Skeletal muscle satellite cell (primary cell): ENCODE measurements around the gene RNU1-3.
"Not testable (repeated sequence)": the region's sequence is repeated elsewhere in the genome, so short reads cannot be mapped to it uniquely, and the experiment has no call there.

Experiments
- H3K27me3 ChIP-seq: 2 replicates; pipeline ENCODE4 v1.7.0; 2013; ENCODE audit warnings: low read length; ENCODE audit not compliant: control insufficient read depth, insufficient read depth
- H3K36me3 ChIP-seq: 2 replicates; pipeline ENCODE4 v1.7.0; 2013; ENCODE audit warnings: mild to moderate bottlenecking, control low read depth, low read length; ENCODE audit not compliant: insufficient read depth
- H3K4me1 ChIP-seq: 2 replicates; pipeline ENCODE4 v1.7.0; 2013; ENCODE audit warnings: low read length; ENCODE audit not compliant: control insufficient read depth, insufficient read depth
- H3K4me2 ChIP-seq: 2 replicates; pipeline ENCODE4 v1.7.0; 2013; ENCODE audit warnings: mild to moderate bottlenecking, low read length
- H3K4me3 ChIP-seq: 2 replicates; pipeline ENCODE4 v1.7.0; 2013; ENCODE audit warnings: low read length
- H3K9ac ChIP-seq: 2 replicates; pipeline ENCODE4 v1.7.0; 2013; ENCODE audit warnings: mild to moderate bottlenecking, low read depth, low read length, moderate library complexity
- H3K9me3 ChIP-seq: replicated peaks from 2 replicates; pipeline ENCODE4 v1.7.0; 2013; ENCODE audit warnings: mild to moderate bottlenecking, control low read depth, low read length

Gene RNU1-3

DNA sequence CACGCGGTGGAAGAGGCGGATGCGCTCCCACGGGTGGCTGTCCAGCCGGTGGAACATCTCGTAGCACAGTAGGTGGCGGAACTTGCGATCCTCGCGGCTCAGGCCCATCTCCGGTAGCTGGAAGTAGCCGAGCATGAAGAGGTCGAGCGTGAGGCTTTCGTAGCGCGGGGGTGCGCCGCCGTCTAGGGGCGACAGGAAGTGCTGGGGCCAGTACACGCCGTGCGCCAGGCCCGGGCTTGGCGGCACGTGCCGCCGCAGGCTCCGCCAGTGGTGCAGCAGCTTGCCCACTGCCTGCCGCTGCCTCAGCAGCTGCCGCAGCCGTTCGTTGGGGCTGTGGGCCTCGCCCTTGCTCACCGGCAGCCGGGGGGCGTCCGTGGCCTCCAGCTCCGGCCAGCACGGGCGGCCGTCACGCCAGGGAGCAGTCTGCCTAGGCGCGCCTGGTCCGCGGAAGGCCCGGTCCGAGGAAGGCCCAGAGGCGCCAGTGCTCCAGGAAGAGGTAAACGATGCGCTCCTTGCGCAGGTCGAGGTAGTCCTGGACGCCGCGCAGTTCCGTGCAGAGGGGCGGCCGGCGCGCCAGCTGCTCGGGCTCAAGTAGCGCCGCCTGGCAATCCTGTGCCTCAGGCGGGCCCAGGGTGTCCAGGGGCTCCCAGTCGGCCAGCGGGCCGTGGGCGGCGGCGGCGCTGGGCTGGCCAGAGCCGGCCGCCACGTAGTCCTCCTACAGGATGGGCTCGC is 26.1 kb upstream of the RNU1-3 start:
- not testable (repeated sequence) for H3K36me3 ChIP-seq, H3K4me2 ChIP-seq, H3K27me3 ChIP-seq, H3K4me3 ChIP-seq, H3K9me3 ChIP-seq, H3K4me1 ChIP-seq, H3K9ac ChIP-seq

DNA sequence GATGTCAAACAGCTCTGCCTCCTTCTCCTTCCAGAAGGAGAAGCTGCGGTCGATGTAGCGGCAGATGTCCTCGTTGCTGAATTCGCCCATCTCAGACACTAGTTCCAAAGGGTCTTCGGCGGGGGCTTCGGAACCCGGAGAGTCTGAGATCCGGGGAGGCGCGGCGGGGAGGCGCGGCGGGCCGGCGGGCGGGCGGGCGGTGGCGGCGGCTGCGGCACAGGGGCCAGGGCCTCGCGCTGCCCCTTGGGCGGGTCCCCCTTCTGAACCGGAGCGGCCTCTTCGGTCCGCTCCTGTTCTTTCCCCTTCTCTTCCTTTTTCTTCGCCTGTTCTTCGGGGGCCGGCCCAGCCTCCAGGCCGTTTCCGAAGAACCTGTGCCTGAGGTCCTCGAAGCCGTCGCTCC is 25.5 kb upstream of the RNU1-3 start:
- H3K9me3 ChIP-seq, H3K9ac ChIP-seq, H3K4me1 ChIP-seq, H3K4me3 ChIP-seq, H3K27me3 ChIP-seq, H3K4me2 ChIP-seq, H3K36me3 ChIP-seq: not testable (repeated sequence)

DNA sequence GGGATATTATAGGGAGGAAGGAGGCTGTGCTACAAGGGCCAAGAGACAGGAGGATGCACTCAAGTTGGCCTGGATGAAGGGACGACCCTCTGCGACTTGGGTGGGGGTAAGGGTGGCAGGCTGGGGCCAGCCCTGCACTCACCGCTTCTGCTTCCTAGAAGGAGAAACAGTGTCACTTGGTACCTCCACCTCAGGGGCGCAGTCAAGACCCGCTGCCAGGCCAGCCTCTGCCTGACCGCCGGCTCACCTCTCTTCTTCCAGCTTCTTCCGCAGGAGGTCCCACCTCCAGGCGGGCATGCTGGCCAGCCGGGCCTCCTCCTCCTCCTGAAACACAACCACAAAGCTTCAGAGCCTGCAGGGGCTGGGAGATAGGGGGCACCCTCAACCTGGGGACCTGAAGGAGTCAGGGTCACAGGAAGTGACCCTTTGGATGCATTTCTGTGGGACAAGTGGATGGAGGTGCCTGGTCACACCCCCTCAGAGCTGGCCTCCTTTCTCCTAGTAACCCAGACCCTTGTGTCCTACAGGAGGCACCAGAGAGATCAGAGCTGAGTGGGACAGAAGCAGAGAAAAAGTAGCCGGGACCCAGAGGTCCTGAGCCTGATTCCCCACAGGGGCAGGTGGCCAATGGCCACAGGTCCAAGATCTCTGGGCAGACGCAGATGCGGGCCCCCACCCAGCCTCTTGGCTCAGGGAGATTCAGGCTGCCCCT is 24.4 kb upstream of the RNU1-3 start:
- H3K27me3 ChIP-seq, H3K36me3 ChIP-seq, H3K9ac ChIP-seq, H3K4me2 ChIP-seq, H3K9me3 ChIP-seq, H3K4me3 ChIP-seq, H3K4me1 ChIP-seq: not testable (repeated sequence)

DNA sequence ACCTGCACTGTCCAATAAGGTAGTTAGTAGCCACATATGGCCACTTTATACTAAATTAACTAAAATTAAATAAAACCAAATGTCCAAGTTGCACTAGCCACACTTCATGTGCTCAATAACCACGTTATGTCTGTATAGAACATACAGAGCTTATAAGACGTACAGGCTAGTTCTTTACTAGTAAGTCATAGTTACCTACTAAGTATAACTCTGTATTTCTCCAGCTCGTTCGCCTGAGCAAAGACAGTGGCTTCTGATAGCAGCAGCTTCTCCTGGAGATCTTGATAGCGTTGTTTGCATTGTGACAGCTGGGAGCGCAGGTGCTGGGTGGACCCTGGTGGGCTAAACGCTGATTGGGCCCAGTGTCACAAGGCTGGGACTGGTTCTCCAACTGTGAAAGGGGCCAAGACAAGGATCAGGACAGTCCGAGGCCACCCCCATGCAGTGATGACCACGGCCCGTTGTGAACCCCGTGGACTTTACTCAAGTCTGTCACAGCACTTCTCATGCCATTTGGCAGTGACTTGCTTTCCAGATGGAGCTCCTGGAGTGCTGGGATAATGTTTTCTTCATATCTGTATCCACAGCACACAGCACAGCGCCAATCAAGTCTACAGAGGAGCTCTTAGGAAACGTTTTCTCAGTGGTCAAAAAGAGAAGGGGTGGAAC is 20.5 kb upstream of the RNU1-3 start:
- H3K36me3 ChIP-seq, H3K9me3 ChIP-seq, H3K27me3 ChIP-seq, H3K4me2 ChIP-seq, H3K9ac ChIP-seq, H3K4me1 ChIP-seq, H3K4me3 ChIP-seq: not testable (repeated sequence)

DNA sequence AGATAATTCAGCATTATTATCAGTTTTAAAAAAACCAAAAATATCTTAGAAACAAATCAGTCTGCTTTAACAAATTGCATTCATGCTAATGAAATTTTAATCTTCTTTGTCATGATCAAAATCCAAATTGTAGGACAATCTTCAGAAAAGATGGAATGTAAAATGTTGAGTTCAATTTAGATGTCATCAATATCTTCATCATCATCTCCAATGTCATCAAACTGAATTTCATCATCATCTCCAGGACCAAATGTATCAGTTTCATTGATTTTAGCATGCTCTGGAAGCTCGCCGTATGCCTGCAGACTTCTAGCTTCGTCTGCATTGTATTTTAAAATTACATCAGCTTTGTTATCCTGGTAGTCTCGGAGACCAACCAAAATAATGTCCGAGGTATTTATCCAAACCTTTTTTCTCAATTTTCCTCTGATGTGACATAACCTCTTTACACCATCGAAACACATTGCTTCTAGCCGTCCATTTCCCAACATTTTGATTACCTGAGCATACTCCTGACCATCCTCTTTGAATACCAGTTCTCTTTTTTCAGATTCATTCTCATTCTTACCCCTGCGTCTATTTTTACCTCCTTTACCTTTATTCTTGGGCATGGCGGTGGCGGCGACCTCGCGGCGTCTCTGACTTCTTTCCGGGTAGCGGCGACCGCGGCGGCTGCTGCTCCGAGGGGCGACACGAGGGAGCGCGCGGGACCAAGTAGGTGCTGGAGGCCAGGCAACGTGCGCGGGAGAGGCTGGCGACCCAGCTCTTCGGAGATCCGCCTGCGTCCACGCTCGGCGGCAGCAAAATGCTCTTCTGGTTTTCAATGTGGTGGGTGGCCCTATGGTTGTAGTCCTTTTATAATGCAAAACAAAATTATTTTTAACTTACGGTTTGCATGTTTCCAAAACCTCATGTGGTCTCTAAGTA is 19.0 kb upstream of the RNU1-3 start:
- H3K27me3 ChIP-seq, H3K9me3 ChIP-seq, H3K4me1 ChIP-seq, H3K4me3 ChIP-seq, H3K4me2 ChIP-seq, H3K36me3 ChIP-seq, H3K9ac ChIP-seq: not testable (repeated sequence)

DNA sequence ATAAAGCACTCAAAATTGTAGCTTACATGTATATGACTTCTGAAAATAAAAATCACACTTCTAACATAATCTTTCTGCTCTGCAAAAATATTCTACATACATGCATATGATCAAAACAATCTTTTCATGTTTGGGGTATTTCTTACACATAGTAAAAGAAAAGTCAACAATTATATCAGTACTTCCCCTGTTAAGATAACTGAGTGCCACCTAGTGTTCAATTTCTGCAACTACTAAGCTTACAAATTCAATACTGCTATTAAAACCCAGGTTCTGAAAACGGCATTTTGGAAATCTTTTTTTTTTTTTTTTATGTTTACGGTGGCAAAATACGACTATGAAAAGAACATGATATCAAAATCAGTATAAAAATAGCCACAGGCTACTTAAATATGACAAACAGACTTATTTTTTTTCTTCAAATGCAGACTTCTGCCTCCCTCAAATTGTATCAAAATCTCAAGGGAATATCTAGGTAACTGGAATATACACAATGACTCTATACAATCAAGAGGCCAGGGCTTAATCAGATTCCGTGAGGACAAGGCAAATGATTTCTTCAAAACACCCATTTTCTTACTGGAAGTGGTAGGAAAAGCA is 18.1 kb upstream of the RNU1-3 start:
- H3K4me1 ChIP-seq, H3K36me3 ChIP-seq: not testable (repeated sequence)

DNA sequence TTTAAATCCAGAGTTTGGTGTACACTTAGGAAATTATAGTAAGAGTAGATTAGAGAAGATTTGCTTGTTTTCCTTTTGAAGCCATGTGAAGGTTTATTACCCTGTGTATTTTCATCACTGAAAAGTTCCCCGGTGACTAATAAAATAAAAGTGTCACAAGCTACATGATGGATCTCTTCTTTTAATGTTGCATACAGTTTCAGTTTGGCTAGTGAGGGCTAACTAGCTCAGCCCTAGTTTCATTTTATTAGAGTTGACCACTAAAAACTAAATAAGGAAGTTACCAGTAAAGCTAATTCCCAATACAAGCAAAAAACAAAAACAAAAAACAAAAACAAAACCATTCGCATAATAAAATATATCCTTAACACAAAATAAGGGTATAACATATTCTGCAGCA is 17.4 kb upstream of the RNU1-3 start:
- not testable (repeated sequence) for H3K4me1 ChIP-seq, H3K4me2 ChIP-seq, H3K27me3 ChIP-seq, H3K9me3 ChIP-seq, H3K4me3 ChIP-seq, H3K9ac ChIP-seq, H3K36me3 ChIP-seq

More for the DNA sequence above, 18.1 kb upstream of the RNU1-3 start:
- H3K27me3 ChIP-seq, H3K9me3 ChIP-seq, H3K4me2 ChIP-seq, H3K9ac ChIP-seq, H3K4me3 ChIP-seq: not testable (repeated sequence)

DNA sequence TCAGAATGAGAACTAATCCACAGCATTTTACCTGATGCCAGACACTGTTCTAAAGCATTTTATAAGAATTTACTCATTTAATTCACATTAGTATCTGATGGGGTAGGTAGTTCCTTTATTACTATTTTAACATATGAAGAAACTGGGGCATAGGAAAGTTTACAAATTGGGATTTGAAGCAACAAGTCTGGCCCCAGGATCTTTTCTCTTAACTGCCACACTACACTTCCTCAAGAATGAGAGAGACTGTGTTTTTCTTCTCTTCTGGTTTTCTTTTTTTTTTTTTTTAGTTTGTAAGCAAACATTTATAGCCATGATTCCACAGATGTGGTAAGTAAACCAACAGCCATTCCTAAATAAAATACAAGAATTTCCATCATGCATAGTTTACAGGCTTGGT is 16.1 kb upstream of the RNU1-3 start:
- H3K4me2 ChIP-seq, H3K4me1 ChIP-seq, H3K4me3 ChIP-seq, H3K36me3 ChIP-seq, H3K9ac ChIP-seq, H3K9me3 ChIP-seq: not testable (repeated sequence)
- H3K27me3 ChIP-seq = peaks cover 15% of the 10 kb centered on the region

DNA sequence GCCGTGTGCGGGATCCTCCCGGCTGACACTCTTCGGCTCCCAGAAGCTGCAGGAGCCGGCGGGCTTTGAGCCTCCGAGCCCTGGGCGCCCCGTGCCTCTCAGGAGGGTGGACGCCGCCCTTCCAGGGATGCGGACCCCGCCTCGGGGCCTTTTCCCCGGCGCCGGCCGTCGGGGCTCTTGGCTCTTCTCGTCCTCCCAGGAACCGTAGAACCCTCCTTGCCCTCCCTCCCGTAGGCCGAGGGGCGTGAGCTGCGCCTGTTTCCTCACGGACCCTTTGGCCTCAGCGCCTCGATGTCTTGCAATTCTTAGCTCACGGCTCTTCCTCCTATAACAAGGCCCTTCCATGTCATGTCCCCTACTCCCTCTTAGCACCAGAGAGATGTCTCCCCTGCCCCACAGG is 13.6 kb upstream of the RNU1-3 start:
- not testable (repeated sequence) for H3K4me3 ChIP-seq, H3K4me2 ChIP-seq, H3K9ac ChIP-seq, H3K36me3 ChIP-seq, H3K27me3 ChIP-seq, H3K4me1 ChIP-seq, H3K9me3 ChIP-seq

DNA sequence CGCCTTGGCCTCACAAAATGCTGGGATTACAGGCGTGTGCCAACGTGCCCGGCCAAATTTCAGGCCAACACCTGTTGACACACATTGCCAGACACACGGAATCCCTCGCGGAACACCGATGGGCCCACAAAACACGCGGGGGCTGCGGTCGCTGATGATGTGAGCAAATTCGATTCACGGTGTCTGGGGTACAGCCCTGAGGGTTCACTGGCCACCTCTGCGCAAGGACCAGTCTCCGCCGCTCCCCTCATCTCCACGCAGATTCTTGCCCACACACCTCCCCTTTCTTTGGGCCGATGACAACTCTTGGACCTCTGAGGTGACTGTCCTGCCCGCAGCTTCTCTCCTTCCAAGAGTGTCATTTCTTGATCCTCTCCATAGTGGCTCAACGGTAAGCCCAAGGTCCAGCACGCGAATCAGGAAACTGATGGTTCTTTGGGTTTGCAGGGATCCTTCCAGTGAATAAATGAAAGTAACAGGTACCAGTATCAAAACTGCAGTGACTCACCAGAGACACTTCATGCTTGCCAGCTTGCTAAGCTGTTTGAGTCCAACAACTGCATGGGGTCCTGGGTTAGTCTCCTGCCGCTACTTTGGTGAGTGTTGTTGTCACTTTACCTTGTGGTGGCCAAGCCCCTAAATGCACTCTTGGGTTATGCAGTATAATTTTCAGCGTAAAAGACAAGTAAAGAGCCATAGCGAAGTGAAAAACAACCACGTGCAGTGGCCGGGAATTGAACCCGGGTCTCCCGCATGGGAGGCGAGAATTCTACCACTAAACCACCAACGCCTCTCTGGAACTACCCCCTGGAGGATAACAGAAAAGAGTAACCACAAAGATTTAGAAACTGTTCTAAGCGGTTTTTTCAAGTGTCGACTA is 11.0 kb upstream of the RNU1-3 start:
- Histone ChIP-seq H3K9me3 (no peaks in the 10 kb centered on the region), H3K4me1 (no peaks in the 10 kb centered on the region), H3K9ac (no peak overlapping the region), H3K27me3 (peaks cover 7% of the 10 kb centered on the region), H3K4me2 (no peak overlapping the region), H3K4me3 (no peak overlapping the region), H3K36me3 (no peaks in the 10 kb centered on the region)
